ENCODE data around the gene TNFRSF14.

DNA sequence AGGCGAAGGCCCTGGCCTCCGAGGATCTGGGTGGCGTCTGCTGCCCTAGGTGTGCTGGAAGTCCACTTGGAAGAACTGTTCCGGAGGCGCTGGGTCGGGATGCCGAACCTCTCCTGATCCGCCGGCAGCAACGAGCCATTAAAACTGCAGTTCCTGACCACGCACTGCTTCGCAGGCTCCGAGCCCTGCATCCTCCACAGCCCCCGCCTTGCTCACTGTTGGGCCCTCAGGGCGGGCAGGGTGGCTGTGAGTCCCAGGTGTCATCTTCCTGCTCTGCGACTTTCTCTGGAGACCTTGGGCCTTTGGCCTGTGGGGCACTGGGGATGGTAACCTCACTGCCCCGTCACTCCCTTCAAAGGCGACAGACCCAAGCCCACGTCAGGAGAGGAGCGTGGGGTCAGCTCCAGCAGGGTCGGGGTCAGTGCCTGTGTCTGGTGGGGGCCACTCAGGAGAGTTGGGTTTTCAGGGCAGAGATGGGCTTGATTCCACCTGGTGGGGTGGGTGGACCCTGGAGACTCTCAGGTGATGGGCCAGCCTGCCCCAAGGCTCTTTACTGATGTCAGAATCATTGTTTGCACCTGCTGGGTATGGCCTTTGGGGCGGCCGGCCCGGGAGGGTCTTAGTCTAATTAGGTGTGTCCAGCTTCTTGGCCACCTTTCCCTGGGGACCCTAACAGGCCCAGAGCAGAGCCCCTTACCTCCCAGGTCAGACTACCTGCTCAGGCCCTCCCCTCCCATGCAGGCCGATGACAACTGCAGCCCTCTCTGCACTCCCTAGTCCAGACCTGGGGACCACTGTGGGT, 33.5 kb downstream of the TNFRSF14 start:
- TF ChIP-seq, protein P1, sequence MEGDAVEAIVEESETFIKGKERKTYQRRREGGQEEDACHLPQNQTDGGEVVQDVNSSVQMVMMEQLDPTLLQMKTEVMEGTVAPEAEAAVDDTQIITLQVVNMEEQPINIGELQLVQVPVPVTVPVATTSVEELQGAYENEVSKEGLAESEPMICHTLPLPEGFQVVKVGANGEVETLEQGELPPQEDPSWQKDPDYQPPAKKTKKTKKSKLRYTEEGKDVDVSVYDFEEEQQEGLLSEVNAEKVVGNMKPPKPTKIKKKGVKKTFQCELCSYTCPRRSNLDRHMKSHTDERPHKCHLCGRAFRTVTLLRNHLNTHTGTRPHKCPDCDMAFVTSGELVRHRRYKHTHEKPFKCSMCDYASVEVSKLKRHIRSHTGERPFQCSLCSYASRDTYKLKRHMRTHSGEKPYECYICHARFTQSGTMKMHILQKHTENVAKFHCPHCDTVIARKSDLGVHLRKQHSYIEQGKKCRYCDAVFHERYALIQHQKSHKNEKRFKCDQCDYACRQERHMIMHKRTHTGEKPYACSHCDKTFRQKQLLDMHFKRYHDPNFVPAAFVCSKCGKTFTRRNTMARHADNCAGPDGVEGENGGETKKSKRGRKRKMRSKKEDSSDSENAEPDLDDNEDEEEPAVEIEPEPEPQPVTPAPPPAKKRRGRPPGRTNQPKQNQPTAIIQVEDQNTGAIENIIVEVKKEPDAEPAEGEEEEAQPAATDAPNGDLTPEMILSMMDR (IDR thresholded peaks at IDR 0.05), result no peak
- TF ChIP-seq POLR2A (IDR thresholded peaks at IDR 0.05), result no peak

Data from lower leg skin (tissue), 3 donors.